IPS-18c (cell line): Measurements from ENCODE around the gene ANKRD33.

Experiments
- H3K4me3 ChIP-seq: 2 replicates; pipeline ENCODE4 v1.7.0; 2013; ENCODE audit warnings: low read depth, mild to moderate bottlenecking, low read length, moderate library complexity; ENCODE audit not compliant: insufficient read depth
- H3K9me3 ChIP-seq: one replicate; pipeline ENCODE4 v1.6.1; 2013; ENCODE audit warnings: mild to moderate bottlenecking, low read length, moderate library complexity; ENCODE audit not compliant: control insufficient read depth, insufficient read depth

The ANKRD33 gene

DNA sequence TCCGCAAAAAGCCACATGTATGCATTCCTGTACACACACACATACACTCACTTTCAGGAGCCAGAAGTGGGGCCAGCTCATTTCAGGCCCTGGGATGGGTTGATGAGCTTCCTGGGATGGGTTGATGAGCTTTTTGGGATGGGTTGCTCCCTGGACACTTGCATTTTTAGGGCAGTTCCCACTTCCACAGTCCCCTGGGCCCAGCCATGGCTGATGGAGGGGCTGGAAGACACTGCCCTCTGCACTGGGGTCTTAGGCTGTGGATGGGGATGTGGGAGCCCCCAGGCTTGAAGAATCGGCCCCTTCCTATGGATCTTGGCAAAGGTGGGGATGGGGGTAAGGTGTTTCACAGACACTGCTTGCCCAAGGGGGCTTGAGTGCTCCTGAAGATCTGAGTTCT, 32.1 kb downstream of the ANKRD33 start:
- H3K4me3 ChIP-seq, result no peak overlapping the region

DNA sequence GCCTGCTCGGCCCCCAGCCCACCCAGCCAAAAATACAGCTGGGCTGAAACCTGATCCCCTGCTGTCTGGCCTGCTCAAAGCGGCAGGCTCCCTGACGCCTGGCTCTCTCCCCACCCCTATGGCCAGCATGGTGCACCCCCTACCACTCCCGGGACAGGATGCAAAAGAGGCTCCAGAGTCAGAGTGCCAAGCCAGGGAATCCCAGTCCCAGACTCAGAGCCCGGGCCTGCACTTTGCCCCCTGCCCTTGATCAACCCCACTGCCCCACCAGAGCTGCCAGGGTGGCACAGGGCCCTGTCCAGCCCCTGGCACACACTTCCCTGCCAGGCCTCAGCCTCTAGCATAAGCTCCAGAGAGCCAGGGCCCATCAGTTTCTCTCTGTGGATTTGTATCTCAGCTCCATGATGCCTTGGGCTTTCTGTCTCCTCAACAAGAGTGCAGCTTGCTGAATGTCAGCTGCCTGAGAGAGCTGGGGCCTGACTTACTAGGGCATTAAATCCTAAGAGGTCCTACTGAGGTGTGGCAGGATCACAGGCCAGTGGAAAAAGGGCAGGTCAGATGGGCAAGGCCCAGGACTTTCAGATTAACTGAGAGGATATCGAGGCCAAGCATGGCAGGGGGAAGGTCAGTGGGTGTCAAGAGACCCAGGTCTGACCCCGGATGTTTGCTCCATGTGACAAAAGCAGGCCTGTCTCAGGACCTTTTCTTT, 33.3 kb downstream of the ANKRD33 start:
- Histone ChIP-seq H3K4me3 (no peak overlapping the region), H3K9me3 (no peaks in the 10 kb centered on the region)

More for the DNA sequence above, 32.1 kb downstream of the ANKRD33 start:
- no peaks in the 10 kb centered on the region for H3K9me3 ChIP-seq

DNA sequence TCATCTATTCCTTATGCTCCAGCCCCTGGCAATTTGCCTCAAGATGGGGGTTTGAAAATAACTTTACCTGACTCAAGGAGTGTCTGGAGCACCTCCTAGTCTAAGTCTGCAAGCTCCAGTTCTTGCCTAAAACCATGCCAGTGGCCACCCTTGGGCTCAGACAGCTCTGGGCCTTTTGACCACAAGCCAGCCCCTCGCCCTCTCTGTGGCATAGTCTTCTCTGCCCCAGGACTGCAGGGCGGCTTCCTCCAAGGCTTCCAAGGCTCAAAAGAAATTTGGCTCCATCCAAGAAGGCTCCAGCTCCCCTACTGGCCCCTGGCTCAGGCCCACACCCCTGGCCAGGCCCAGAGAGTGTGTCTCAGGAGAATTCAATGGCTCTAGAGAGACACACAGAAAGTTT, 34.2 kb downstream of the ANKRD33 start:
- Histone ChIP-seq H3K9me3 (no peaks in the 10 kb centered on the region), H3K4me3 (no peak overlapping the region)

DNA sequence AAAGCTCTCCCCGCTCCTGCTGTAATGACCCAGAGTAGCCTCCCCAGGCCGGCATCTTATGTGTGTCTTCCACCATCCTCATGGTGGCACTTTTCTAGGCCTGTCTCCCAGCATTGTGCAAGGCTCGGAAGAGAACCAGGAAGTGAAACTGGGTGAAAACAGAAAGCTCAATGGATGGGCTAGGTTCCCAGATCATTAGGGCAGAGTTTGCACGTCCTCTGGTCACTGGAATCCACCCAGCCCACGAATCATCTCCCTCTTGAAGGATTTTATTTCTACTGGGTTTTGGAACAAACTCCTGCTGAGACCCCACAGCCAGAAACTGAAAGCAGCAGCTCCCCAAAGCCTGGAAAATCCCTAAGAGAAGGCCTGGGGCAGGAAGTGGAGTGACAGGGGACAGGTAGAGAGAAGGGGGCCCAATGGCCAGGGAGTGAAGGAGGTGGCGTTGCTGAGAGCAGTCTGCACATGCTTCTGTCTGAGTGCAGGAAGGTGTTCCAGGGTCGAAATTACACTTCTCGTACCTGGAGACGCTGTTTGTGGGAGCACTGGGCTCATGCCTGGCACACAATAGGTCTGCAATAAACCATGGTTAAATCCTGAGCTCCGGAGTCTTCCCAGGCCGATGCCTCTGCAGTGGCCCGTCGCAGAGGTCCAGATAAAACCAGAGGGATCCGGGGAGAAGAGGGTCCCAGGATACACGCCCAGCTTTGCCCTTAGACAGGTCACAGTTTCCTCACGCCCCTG, 35.0 kb downstream of the ANKRD33 start:
- no peak overlapping the region for H3K4me3 ChIP-seq
- no peaks in the 10 kb centered on the region for H3K9me3 ChIP-seq

- H3K4me3 ChIP-seq, result peak overlapping the region; percentile 25; the same call in 1 of the 2 replicates
- H3K9me3 ChIP-seq, result no peaks in the 10 kb centered on the region
Observed at GRCh38 chr12:51923506-51924365, 35.8 kb downstream of the ANKRD33 start.

GRCh38 chr12:51924551-51925319, 36.8 kb downstream of the ANKRD33 start:
- Histone ChIP-seq H3K4me3 (no peak overlapping the region), H3K9me3 (no peaks in the 10 kb centered on the region)

- Histone ChIP-seq H3K9me3 (no peaks in the 10 kb centered on the region), H3K4me3 (no peak overlapping the region)
Observed at GRCh38 chr12:51925346-51926063, 37.6 kb downstream of the ANKRD33 start.

GRCh38 chr12:51926064-51926632, 38.2 kb downstream of the ANKRD33 start:
- no peaks in the 10 kb centered on the region for H3K9me3 ChIP-seq
- H3K4me3 ChIP-seq, result no peak overlapping the region

DNA sequence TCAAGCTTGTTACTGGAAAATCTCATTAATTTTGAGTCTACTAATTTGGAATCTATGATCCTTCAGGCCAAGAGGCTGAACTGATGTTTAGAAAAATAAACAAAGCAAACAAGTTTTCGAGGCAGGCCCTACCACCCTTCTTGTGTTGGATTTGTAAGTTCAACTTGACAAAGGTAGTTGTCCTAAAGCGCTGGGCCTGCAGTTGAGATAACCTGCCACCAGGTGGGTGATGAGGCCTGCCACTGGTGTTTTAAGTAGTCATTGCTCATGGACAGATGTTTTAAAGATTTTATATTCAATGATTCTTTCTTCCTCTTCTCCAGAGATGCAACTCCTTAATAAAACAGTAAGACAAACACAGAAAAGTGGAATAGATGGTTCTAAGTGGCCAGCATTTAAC, 38.8 kb downstream of the ANKRD33 start:
- H3K9me3 ChIP-seq, result no peaks in the 10 kb centered on the region
- H3K4me3 ChIP-seq, result no peak overlapping the region

GRCh38 chr12:51932218-51933076, 44.5 kb downstream of the ANKRD33 start:
- no peaks in the 10 kb centered on the region for H3K9me3 ChIP-seq
- H3K4me3 ChIP-seq, result no peak overlapping the region

GRCh38 chr12:51934080-51934479, 46.2 kb downstream of the ANKRD33 start:
- Histone ChIP-seq H3K4me3 (no peak overlapping the region), H3K9me3 (no peaks in the 10 kb centered on the region)

- H3K4me3 ChIP-seq, result no peak overlapping the region
- no peaks in the 10 kb centered on the region for H3K9me3 ChIP-seq
Observed at GRCh38 chr12:51937926-51938325, 50.0 kb downstream of the ANKRD33 start.

GRCh38 chr12:51938726-51939125, 50.8 kb downstream of the ANKRD33 start:
- H3K9me3 ChIP-seq, result no peaks in the 10 kb centered on the region

DNA sequence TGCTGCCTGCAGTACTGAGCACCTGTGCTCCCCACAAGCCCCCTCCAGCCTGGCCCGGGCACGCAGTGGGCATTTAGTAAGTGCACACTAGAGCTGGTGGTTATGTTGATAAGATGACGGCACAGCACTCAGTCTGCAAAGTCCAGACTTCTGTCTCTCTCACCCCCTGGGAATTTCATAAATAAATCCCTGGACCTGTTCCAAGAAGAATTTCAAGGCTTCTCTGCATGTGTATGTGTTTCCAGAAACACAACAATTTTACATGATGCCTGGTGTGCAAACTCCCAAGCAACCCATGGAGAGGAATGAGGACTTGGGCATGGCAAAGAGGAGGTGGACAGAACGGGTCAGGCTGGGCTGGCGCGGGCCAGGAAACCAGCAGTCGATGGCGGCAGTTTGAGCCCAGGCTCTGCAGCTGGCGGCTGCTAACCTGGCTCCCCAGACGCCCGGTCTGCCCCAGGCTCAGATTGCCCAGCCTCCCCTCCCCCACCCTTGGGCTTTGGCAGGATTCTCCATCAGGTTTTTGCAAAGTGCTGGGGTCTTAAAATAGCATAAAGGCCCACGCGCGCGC, 53.2 kb downstream of the ANKRD33 start:
- Histone ChIP-seq H3K9me3 (no peaks in the 10 kb centered on the region), H3K4me3 (no peak overlapping the region)

More at GRCh38 chr12:51938726-51939125, 50.8 kb downstream of the ANKRD33 start:
- H3K4me3 ChIP-seq, result no peak overlapping the region
